Measurements from ENCODE around the gene ENTREP1.

ENTREP1 gene

GRCh38 chr9:69322256-69322655 lies 2.8 kb upstream of the ENTREP1 start:
- no peak for DNase-seq (ENCODE audit: low spot score)

DNA sequence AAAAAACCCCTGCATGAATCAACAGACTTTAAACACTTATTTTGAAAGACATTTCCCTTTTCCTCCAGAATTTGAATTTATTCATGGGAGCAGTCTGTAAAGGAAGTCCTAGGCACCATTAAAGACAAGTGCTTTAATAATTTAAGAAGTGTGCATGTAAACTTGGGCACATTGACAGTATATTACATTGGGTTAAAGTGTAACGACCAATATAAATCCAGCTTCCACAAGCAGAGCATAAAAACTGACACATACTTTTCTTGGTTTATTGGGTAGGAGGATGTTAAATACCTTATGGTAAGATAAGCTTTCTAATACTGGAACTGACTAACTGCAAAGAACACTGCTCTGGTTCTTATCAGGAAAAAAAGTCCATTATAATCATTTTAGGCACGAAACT lies 1.2 kb upstream of the ENTREP1 start:
- DNase-seq (ENCODE audit: low spot score): no peak

DNA sequence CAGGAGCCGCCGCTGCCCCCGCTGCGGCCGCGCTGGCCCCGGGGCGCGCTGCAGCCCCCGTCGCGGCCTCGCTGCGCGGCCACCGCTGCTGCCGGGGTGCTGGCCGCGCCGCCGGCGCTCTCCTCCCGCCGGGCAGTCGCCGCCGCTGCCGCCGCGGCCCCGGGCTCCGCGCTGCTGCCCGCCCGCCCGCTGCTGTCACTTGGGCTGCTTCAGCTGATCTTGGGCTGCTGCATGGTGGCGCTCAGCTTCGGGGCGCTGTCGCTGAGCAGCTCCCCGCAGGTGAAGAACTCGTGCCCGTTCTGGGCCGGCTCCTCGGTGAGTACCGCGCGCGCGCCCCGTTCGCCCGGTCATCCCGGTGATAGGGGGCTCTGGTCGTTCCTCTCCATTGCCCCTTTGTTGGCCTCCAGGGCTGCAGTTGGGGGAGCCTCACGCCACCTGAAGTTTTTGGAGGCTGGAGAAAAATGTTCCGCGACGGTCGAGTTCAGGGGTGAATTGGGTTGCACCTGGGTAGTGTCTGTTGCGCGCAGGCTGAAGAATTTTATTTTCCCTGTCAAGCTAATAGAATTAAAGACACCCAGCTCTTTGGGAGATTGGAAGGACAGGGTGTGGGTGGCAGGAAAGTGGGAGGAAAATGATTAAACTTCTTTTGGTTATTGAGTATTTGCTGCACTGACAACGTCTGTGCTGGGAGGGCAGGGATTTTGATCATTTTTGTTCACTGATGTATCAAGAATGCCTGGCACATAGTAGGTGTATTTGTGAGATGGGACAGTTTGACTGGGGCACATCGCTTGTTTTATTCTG lies 596 bp downstream of the ENTREP1 start:
- DNase-seq (ENCODE audit: low spot score): no peak

DNA sequence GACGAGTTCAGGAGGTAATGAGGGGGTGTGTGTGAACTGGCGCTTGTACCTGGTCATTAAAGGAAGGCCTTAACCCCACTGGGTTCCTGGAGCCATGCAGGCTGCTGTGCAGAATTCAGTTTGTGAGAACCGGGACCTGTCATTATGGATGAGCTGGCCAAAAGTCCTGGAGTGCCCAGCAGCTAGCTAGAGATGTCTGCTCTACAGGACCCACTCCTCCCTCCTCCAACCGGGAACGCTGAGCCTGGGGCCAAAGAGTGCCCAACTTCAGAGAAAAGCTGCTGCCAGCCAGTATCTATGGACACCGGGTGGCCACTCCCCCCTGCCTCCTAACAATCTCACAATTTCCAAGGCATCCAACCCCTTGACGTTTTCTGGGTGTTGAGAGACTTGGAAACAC lies 1.2 kb downstream of the ENTREP1 start:
- no peak for DNase-seq (ENCODE audit: low spot score)

DNA sequence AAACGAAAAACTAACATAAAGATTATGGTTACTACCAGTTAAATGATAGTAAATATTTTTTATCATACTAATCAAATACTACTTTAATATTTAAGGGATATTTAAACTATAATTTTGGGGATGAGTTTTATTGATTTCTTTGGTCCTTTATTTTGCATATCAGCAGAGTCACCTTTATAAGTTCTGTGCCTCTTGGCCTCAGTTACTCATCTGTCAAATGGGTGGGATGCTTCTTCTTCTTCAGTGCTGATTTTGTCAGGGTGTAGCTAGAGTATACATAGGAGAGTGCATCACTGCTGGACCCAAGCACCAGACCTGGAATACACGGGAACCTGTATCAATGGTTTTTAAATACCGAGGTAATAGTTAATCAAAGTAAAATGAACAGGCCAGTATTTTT lies 5.6 kb downstream of the ENTREP1 start:
- DNase-seq (ENCODE audit: low spot score): no peak

- DNase-seq (ENCODE audit: low spot score): no peak
These were observed 6.4 kb downstream of the ENTREP1 start for GRCh38 chr9:69331444-69331843.

- no peak for DNase-seq (ENCODE audit: low spot score)
These were observed 7.2 kb downstream of the ENTREP1 start for GRCh38 chr9:69332067-69332685.

DNA sequence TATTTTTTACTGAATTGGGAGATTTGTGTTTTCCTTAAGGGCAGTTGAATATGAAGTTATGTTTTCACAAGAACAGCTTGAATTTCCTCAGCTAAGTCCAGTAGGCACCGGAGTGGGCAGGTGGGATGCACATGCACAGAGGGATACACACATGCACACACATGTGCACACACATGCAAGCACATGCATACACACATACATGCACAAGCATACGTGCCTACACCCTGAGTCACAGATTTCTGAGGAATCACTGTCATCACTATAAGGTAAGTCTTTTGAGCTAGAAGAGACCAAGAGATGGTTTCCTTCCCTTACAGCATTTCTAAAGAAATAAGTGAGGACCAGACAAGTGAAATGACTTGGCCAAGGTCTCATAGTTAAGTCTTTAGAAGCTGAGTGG lies 8.7 kb downstream of the ENTREP1 start:
- no peak for DNase-seq (ENCODE audit: low spot score)

GRCh38 chr9:69334317-69334716 lies 9.3 kb downstream of the ENTREP1 start:
- no peak for DNase-seq (ENCODE audit: low spot score)

GRCh38 chr9:69339620-69340019 lies 14.6 kb downstream of the ENTREP1 start:
- no peak for DNase-seq (ENCODE audit: low spot score)

DNA sequence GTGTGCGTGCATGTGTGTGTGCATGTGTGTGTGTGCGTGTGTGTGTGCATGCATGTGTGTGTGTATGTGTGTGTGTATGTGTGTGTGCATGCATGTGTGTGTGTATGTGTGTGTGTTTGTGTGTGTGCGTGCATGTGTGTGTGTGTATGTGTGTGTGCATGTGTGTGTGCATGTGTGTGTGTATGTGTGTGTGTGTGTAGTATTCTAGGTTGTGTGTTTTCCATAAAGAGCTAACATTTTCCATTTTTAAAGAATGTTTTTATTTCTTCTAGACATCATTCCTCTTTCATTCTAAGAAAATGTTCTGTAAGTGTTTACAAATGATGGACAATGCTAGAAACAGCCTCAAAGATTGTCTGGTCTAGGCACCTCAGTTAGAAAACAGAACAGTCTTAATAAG lies 15.6 kb downstream of the ENTREP1 start:
- DNase-seq (ENCODE audit: low spot score): no peak

GRCh38 chr9:69342769-69343168 lies 17.8 kb downstream of the ENTREP1 start:
- no peak for DNase-seq (ENCODE audit: low spot score)

DNA sequence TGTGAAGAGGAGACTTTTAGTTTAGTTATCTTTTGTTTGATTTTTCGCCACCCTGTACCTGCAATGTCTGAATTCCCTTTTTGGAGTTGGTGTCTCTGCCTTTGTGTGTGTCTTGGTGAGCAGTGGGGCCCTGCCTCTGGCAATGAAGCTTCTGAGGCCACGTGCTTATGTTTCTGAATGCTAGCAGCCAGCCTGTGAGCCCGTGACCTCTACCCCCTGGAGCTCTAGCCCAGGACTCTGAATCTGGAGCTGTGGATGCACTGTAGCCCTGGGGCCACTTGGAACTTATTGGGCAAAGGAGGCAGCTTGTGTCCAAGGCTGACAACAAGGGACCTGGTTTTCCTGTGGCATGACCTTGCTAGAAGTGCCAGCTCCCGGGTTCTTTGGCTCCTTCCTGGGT lies 19.4 kb downstream of the ENTREP1 start:
- DNase-seq (ENCODE audit: low spot score): no peak

DNA sequence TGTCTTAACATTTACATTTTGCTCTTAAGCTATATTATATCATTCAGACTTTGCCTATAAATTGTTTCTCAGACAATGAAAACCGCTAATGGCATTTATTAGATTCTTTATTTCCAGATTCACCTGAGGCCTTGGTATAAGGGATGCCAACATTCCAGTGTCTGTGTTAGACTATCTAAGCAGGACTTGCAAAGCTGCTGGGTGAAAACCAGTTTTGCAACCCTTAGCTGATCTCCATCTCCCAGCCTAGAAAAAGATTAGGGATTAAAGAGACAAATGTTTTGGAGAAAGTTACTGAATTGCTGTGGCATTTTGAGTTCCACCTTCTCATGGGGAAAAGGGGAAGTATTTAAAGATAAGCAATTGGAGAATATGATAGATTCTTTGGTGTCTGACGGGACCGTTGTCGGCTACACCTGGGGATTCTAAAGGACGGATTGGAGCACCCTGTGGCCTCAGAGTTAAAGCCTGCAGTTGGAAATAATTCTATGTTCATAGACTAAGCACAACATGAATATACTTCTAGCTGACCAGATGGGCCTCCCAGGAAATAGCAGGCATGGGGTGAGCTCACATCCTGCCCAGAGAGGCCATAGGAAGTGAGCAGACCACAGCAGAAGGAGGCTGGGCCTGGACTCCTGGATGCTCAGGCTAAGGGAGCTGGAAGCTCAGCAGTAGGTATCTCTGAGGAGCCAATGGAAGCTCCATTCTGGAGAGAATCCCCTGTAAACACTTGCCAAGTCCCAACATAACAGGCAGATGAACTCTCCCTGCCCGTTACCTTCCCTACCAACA lies 21.8 kb downstream of the ENTREP1 start:
- no peak for DNase-seq (ENCODE audit: low spot score)

DNA sequence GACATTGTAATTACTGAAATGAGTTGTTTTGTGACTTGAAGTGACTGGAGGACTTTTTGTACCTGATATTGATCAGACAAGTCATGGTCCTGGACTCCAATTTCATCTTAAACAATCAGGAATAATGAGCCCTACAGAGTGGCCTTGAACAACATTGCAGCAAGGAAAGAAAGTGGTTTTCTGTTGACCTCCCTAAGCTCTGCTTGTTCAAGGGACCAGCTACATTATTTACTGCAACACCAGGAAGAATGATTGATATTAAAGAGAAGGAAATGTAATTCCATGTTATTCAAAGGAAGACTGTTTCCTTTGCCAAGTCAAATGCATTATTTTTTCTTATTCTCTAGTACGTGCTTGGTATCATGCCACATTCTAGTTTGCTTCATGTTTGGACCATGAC lies 22.6 kb downstream of the ENTREP1 start:
- no peak for DNase-seq (ENCODE audit: low spot score)

- DNase-seq (ENCODE audit: low spot score): no peak
These were observed 26.2 kb downstream of the ENTREP1 start for GRCh38 chr9:69351227-69351626.

GRCh38 chr9:69355232-69355631 lies 30.2 kb downstream of the ENTREP1 start:
- no peak for DNase-seq (ENCODE audit: low spot score)

GRCh38 chr9:69357030-69357775 lies 32.2 kb downstream of the ENTREP1 start:
- DNase-seq (ENCODE audit: low spot score): no peak

DNA sequence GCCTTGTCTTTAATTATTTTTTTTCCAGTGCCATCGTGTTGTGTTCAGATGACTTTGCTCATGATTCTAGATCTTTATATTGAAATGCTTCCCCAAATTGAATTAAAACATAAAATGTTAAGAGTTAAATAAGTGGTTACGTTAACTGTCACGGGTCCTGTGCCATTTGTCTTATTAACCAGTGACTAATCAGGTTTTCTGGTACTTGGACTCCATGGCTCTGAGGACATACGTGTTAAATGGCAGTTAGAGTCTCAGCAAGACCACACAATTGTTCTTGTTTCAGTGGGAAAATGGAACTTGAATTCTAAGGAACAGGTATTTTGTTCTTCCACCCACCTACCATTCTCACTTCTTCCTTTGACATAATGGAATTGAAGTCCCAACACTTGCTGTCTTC lies 32.8 kb downstream of the ENTREP1 start:
- DNase-seq (ENCODE audit: low spot score): no peak

- DNase-seq (ENCODE audit: low spot score): no peak
These were observed 38.2 kb downstream of the ENTREP1 start for GRCh38 chr9:69363191-69363590.

DNA sequence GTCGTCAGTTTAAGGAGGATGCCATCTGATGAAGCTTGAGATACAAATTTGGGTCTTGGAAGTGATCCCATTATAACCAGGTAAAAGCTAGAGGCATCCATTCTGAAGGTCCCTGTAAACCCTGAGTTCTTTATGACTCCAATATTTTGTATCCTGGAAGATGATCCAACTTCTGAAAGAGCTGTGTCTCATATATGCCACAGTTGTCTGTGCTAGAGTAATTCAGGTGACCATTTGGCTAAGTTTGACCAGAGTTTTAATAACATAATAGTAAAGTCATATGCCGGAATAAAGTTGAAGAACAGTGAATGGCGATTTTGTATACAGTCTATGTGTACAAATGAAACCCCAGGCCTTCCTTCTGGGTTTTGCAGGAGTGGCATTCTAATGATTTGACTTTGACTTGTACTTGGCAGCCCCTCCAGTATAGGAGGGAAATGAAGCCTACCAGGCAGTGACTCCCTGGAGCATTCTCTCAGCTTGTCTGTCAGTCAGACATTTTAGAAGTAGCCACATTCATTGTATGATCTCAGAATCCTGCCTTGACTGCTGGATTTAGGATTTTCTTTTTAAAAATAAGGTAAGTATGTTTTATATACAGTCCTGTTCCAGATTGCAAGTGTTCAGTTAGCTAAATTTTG lies 39.6 kb downstream of the ENTREP1 start:
- DNase-seq (ENCODE audit: low spot score): no peak

- DNase-seq (ENCODE audit: low spot score): no peak
These were observed 45.4 kb downstream of the ENTREP1 start for GRCh38 chr9:69370430-69370829.

All from NAMALWA (cell line).